Measurements from ENCODE around the gene POTEH. TPM values are rescaled to one million over a fixed set of nuclear protein-coding genes. Genes with fewer than 3 reads are reported as not detected.
"Not testable (repeated sequence)": the region's sequence is repeated elsewhere in the genome, so short reads cannot be mapped to it uniquely, and the experiment has no call there.

POTEH gene
- polyA plus RNA-seq, 2 donors: not detected

GRCh38 chr22:15729209-15729917 lies 39.5 kb downstream of the POTEH start:
- H3K27ac ChIP-seq (ENCODE audit: low read depth in 2 of 2, low read length in 1 of 2); H3K27me3 ChIP-seq (ENCODE audit: control insufficient read depth in 1 of 2, insufficient read depth in 2 of 2, low read length in 2 of 2); H3K36me3 ChIP-seq (ENCODE audit: control insufficient read depth in 2 of 2, insufficient read depth in 2 of 2, low read length in 1 of 2); H3K9me3 ChIP-seq (ENCODE audit: control insufficient read depth in 2 of 2, insufficient read depth in 1 of 2, low read depth in 1 of 2, low read length in 1 of 2); H3K4me1 ChIP-seq (ENCODE audit: control insufficient read depth in 2 of 2, insufficient read depth in 2 of 2, low read length in 1 of 2); H3K4me3 ChIP-seq (ENCODE audit: low read depth in 1 of 2, low read length in 2 of 2): not testable (repeated sequence)
- 73 to 77% methylated on average over 8 to 12 of the region's 19 CpGs for WGBS, 2 donors

GRCh38 chr22:15731023-15731422 lies 41.2 kb downstream of the POTEH start:
- no CpG with 5 or more reads among the region's 8 CpGs for whole genome bisulfite sequencing, 2 donors

GRCh38 chr22:15734411-15734810 lies 44.6 kb downstream of the POTEH start:
- WGBS, 2 donors: 47 to 73% methylated on average over 2 to 4 of the region's 6 CpGs

More at GRCh38 chr22:15731023-15731422, 41.2 kb downstream of the POTEH start:
- not testable (repeated sequence) for H3K27ac ChIP-seq (ENCODE audit: low read depth in 2 of 2, low read length in 1 of 2); H3K36me3 ChIP-seq (ENCODE audit: control insufficient read depth in 2 of 2, insufficient read depth in 2 of 2, low read length in 1 of 2); H3K27me3 ChIP-seq (ENCODE audit: control insufficient read depth in 1 of 2, insufficient read depth in 2 of 2, low read length in 2 of 2); H3K4me1 ChIP-seq (ENCODE audit: control insufficient read depth in 2 of 2, insufficient read depth in 2 of 2, low read length in 1 of 2); H3K9me3 ChIP-seq (ENCODE audit: control insufficient read depth in 2 of 2, insufficient read depth in 1 of 2, low read depth in 1 of 2, low read length in 1 of 2); H3K4me3 ChIP-seq (ENCODE audit: low read depth in 1 of 2, low read length in 2 of 2)

GRCh38 chr22:15738157-15738908 lies 48.5 kb downstream of the POTEH start:
- not testable (repeated sequence) for H3K9me3 ChIP-seq (ENCODE audit: control insufficient read depth in 2 of 2, insufficient read depth in 1 of 2, low read depth in 1 of 2, low read length in 1 of 2); H3K27ac ChIP-seq (ENCODE audit: low read depth in 2 of 2, low read length in 1 of 2); H3K36me3 ChIP-seq (ENCODE audit: control insufficient read depth in 2 of 2, insufficient read depth in 2 of 2, low read length in 1 of 2); H3K4me3 ChIP-seq (ENCODE audit: low read depth in 1 of 2, low read length in 2 of 2); H3K27me3 ChIP-seq (ENCODE audit: control insufficient read depth in 1 of 2, insufficient read depth in 2 of 2, low read length in 2 of 2); H3K4me1 ChIP-seq (ENCODE audit: control insufficient read depth in 2 of 2, insufficient read depth in 2 of 2, low read length in 1 of 2)
- WGBS, 2 donors: 73 to 87% methylated on average over 4 to 5 of the region's 10 CpGs

More at GRCh38 chr22:15734411-15734810, 44.6 kb downstream of the POTEH start:
- not testable (repeated sequence) for H3K27ac ChIP-seq (ENCODE audit: low read depth in 2 of 2, low read length in 1 of 2); H3K27me3 ChIP-seq (ENCODE audit: control insufficient read depth in 1 of 2, insufficient read depth in 2 of 2, low read length in 2 of 2); H3K4me3 ChIP-seq (ENCODE audit: low read depth in 1 of 2, low read length in 2 of 2); H3K9me3 ChIP-seq (ENCODE audit: control insufficient read depth in 2 of 2, insufficient read depth in 1 of 2, low read depth in 1 of 2, low read length in 1 of 2); H3K36me3 ChIP-seq (ENCODE audit: control insufficient read depth in 2 of 2, insufficient read depth in 2 of 2, low read length in 1 of 2); H3K4me1 ChIP-seq (ENCODE audit: control insufficient read depth in 2 of 2, insufficient read depth in 2 of 2, low read length in 1 of 2)

GRCh38 chr22:15738909-15739391 lies 49.1 kb downstream of the POTEH start:
- not testable (repeated sequence) for H3K9me3 ChIP-seq (ENCODE audit: control insufficient read depth in 2 of 2, insufficient read depth in 1 of 2, low read depth in 1 of 2, low read length in 1 of 2); H3K27ac ChIP-seq (ENCODE audit: low read depth in 2 of 2, low read length in 1 of 2); H3K4me3 ChIP-seq (ENCODE audit: low read depth in 1 of 2, low read length in 2 of 2); H3K27me3 ChIP-seq (ENCODE audit: control insufficient read depth in 1 of 2, insufficient read depth in 2 of 2, low read length in 2 of 2); H3K4me1 ChIP-seq (ENCODE audit: control insufficient read depth in 2 of 2, insufficient read depth in 2 of 2, low read length in 1 of 2); H3K36me3 ChIP-seq (ENCODE audit: control insufficient read depth in 2 of 2, insufficient read depth in 2 of 2, low read length in 1 of 2)
- whole genome bisulfite sequencing, 2 donors: 94 to 97% methylated on average over 2 to 4 of the region's 6 CpGs

GRCh38 chr22:15747636-15748323 lies 58.0 kb downstream of the POTEH start:
- H3K9me3 ChIP-seq (ENCODE audit: control insufficient read depth in 2 of 2, insufficient read depth in 1 of 2, low read depth in 1 of 2, low read length in 1 of 2); H3K36me3 ChIP-seq (ENCODE audit: control insufficient read depth in 2 of 2, insufficient read depth in 2 of 2, low read length in 1 of 2); H3K27me3 ChIP-seq (ENCODE audit: control insufficient read depth in 1 of 2, insufficient read depth in 2 of 2, low read length in 2 of 2); H3K4me1 ChIP-seq (ENCODE audit: control insufficient read depth in 2 of 2, insufficient read depth in 2 of 2, low read length in 1 of 2); H3K4me3 ChIP-seq (ENCODE audit: low read depth in 1 of 2, low read length in 2 of 2); H3K27ac ChIP-seq (ENCODE audit: low read depth in 2 of 2, low read length in 1 of 2): not testable (repeated sequence)
- 82 to 87% methylated on average over 13 of the region's 16 CpGs for WGBS, 2 donors

- not testable (repeated sequence) for H3K36me3 ChIP-seq (ENCODE audit: control insufficient read depth in 2 of 2, insufficient read depth in 2 of 2, low read length in 1 of 2); H3K27ac ChIP-seq (ENCODE audit: low read depth in 2 of 2, low read length in 1 of 2); H3K27me3 ChIP-seq (ENCODE audit: control insufficient read depth in 1 of 2, insufficient read depth in 2 of 2, low read length in 2 of 2); H3K9me3 ChIP-seq (ENCODE audit: control insufficient read depth in 2 of 2, insufficient read depth in 1 of 2, low read depth in 1 of 2, low read length in 1 of 2); H3K4me1 ChIP-seq (ENCODE audit: control insufficient read depth in 2 of 2, insufficient read depth in 2 of 2, low read length in 1 of 2); H3K4me3 ChIP-seq (ENCODE audit: low read depth in 1 of 2, low read length in 2 of 2)
- 74% methylated on average over 31 to 35 of the region's 41 CpGs for WGBS, 2 donors
Measured at GRCh38 chr22:15749181-15749970, 59.5 kb downstream of the POTEH start.

GRCh38 chr22:15759443-15760097 lies 69.7 kb downstream of the POTEH start:
- not testable (repeated sequence) for H3K4me1 ChIP-seq (ENCODE audit: control insufficient read depth in 2 of 2, insufficient read depth in 2 of 2, low read length in 1 of 2); H3K4me3 ChIP-seq (ENCODE audit: low read depth in 1 of 2, low read length in 2 of 2); H3K36me3 ChIP-seq (ENCODE audit: control insufficient read depth in 2 of 2, insufficient read depth in 2 of 2, low read length in 1 of 2); H3K9me3 ChIP-seq (ENCODE audit: control insufficient read depth in 2 of 2, insufficient read depth in 1 of 2, low read depth in 1 of 2, low read length in 1 of 2); H3K27me3 ChIP-seq (ENCODE audit: control insufficient read depth in 1 of 2, insufficient read depth in 2 of 2, low read length in 2 of 2); H3K27ac ChIP-seq (ENCODE audit: low read depth in 2 of 2, low read length in 1 of 2)
- WGBS, 2 donors: 89 to 94% methylated on average over 11 to 14 of the region's 28 CpGs

All from esophagus (tissue), 2 donors.